Endothelial cell of umbilical vein (primary cell): Measurements from ENCODE around the gene TUBG2.
"Not testable (repeated sequence)": the region's sequence is repeated elsewhere in the genome, so short reads cannot be mapped to it uniquely, and the experiment has no call there.

Experiments used
- CTCF ChIP-seq, 2 donors: IDR thresholded peaks; 1 replicate in 1 of 2; 2 replicates in 1 of 2; pipeline ENCODE4 v1.5.1; 2011; ENCODE audit warnings: low read length in 2 of 2, mild to moderate bottlenecking in 2 of 2, moderate library complexity in 2 of 2, control low read depth in 1 of 2, inconsistent platforms in 1 of 2, low read depth in 1 of 2; ENCODE audit not compliant: insufficient read depth in 1 of 2; ENCODE audit errors: extremely low read depth in 1 of 2
- EZH2 ChIP-seq: IDR thresholded peaks from 2 replicates; pipeline ENCODE4 v1.6.1; 2012; ENCODE audit warnings: borderline replicate concordance, low read depth, mild to moderate bottlenecking, moderate library complexity, low read length, inconsistent platforms; ENCODE audit not compliant: severe bottlenecking
- POLR2A ChIP-seq: IDR thresholded peaks from 2 replicates; pipeline ENCODE4 v1.6.1; 2012; ENCODE audit warnings: low read depth, mild to moderate bottlenecking, control low read depth, low read length

GRCh38 chr17:42621987-42622386 is 37.1 kb upstream of the TUBG2 start:
- TF ChIP-seq CTCF (IDR thresholded peaks at IDR 0.05; ENCODE audit: extremely low read depth in 1 of 2, insufficient read depth in 1 of 2, low read depth in 1 of 2, low read length in 2 of 2); EZH2; POLR2A: not testable (repeated sequence)
